Stimulated activated CD4-positive, alpha-beta T cell treated with anti-CD3 and anti-CD28 coated beads, Interleukin-12 subunit alpha, Interleukin-12 subunit beta, amount 100 ng/mL, for 24 hours (primary cell): ENCODE data around the gene CTXND2.
"Not testable (repeated sequence)": the region's sequence is repeated elsewhere in the genome, so short reads cannot be mapped to it uniquely, and the experiment has no call there.

Experiments
- DNase-seq, 2 experiments: peaks; one replicate each; pipeline ENCODE4 v3.0.0-alpha.2; 2020; ENCODE audit warnings: low read depth in 2 of 2

CTXND2 gene

DNA sequence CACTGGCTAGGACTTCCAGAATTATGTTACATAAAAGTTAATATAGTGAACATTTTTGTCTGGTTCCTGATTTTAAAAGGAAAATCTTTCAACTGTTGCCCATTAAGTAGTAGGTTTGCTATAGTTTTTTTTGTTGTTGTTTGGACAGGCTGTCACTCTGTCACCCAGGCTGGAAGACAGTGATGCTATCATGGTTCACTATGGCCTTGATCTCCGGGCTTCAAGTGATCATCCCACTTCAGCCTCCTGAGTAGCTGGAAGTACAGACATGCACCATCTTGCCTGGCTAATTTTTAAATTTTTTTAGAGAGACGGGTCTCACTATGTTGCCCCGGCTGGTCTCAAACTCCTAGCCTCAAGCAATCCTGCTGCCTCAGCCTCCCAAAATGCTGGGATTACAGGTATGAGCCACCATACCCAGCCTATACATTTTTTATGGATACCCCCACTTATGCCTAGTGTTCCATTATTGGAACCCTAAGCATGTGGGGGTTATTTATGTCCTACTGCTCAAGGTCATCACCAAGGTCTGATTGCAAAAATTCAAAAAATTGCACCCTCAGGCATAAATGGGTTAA, 6.5 kb downstream of the CTXND2 start:
- no peak for DNase-seq

DNA sequence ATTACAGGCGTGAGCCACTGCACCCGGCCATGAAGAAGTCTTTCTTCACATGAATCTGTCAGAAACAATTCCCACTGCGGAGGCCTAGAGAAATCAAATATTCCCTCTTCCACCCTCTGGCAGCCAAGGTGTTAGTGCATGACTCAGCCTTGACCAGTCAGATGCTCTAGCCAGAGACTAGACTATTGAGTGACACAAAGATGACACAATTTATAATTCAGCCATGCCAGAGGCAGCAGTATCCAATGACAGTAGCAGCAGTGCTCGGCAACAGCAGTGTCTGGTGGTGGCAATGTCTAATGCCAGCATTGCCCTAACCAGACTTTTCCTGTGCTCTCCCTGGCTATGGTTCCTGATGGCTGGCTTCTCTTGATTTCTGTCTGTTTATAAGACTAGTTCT, 8.7 kb downstream of the CTXND2 start:
- no peak for DNase-seq

DNA sequence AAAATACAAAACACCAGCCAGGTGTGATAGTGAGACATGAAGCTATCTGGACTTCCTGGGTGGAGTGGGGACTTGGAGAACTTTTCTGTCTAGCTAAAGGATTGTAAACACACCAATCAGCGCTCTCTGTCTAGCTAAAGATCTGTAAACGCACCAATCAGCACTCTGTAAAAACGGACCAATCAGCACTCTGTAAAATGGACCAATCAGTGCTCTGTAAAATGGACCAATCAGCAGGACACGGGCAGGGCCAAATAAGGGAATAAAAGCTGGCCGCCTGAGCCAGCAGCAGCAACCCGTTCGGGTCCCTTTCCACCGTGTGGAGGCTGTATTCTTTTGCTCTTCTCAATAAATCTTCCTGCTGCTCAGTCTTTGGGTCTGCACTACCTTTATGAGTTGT, 12.9 kb downstream of the CTXND2 start:
- DNase-seq, result not testable (repeated sequence)

DNA sequence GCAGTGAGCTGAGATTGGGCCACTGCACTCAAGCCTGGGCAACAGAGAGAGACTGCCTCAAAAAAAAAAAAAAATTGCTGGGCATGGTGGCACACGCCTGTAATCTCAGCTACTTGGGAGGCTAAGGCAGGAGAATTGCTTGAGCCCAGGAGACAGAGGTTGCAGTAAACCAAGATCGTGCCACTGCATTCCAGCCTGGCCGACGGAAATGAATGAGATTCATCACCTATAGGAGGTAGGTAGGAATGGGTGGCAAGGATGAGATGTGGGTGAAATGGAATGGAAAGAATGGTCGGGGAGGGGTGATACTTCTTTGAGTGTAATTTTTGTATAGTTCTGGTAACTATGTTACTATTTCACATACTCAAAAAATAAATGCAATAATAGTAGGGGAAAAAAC, 15.4 kb downstream of the CTXND2 start:
- DNase-seq, result no peak

DNA sequence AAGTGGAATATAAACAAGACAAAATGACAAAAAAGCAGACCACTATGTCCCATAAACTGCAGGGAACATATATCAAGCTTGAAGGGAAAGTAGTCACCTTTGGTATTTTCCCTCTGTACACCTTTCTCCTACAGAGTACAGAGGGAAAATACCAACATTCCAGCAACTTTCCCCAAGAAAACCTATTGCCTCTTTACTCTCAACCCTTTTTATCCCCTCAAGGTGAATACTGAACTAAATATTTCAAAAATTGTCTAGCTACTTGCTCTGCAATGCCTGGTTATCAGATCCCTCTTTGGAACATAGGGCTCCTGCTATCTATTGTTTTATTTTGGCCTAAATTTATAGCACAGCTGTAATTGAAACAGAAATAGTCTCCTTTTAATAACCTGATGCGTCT, 15.8 kb downstream of the CTXND2 start:
- DNase-seq, result no peak

DNA sequence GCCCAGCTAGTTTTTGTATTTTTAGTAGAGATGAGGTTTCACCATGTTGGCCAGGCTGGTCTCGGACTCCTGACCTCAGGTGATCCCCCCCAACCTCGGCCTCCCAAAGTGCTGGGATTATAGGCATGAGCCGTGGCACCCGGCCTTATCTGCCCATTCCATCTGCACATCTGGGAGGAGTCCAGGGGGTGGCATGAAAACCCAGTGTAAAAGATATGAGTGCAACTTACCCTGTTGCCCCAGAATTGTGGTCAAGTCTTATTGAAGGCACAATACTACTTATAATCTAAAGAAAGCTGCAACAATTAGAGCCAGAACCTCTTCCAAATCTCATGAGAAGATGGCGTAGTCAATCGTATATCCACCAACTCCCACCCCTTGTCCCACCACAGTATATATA, 18.4 kb downstream of the CTXND2 start:
- no peak for DNase-seq

DNA sequence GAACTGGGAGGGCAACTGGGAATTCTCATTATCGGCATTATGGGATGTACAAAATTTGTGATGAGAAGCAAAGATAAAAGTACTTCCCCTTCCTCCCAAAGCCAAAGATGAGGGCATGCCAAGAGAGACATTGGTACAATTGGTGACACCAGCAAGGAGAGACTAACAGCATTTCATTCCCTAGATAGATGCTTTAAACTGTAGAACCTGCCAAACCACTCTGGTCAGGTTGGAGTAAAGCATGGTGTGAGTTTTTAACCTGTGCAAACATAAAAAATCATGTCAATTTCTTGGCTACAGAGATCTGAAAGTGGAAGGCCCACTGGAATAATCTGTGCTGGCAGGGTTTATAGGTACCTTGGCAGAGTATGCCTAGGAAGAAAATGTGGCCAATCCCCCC, 19.4 kb downstream of the CTXND2 start:
- no peak for DNase-seq

DNA sequence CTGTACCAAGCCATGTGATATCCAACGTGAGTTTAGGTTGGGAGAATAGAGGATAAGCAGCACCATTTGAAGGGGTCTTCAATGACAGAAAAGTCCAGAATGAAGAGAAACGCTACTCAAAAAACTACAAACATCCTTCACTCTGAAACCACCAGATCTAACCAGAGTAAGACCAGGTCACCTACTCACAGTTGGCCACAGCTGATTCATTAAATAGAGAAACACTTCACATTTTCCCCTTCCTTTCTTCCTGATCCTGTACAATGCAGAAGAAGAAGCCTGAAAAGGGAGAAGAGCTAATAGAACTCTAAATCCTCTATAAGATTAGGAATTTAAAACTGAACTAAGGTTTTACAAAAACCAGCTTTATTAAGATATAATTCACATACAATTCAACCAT, 19.9 kb downstream of the CTXND2 start:
- no peak for DNase-seq

DNA sequence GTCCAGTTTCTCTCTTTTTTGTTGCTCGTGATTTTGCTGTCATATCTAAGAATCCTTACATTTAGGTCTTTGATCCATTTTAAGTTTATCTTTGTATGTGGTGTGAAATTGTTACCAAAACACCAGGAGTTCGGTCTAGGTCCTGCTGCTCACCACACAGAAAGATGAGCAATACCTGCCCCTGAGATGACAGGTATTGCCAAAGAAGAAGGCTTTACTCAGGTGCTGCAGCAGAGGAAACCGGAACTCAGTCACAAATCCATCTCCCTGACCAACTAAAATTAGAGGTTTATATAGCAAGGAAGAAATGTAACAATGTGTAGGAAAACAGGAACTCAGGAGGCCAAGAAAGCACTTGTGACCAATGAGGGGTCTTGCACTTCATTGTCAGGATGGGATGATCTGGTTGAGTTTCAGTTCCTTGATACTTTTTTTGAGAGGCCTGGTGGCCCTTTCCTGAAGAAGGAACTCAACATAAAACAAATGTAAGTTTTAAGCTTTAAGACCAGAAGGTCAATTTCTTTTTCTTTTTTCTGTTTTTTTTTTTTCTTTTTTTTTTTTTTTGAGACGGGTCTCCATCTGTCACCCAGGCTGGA, 22.7 kb downstream of the CTXND2 start:
- DNase-seq, result no peak

DNA sequence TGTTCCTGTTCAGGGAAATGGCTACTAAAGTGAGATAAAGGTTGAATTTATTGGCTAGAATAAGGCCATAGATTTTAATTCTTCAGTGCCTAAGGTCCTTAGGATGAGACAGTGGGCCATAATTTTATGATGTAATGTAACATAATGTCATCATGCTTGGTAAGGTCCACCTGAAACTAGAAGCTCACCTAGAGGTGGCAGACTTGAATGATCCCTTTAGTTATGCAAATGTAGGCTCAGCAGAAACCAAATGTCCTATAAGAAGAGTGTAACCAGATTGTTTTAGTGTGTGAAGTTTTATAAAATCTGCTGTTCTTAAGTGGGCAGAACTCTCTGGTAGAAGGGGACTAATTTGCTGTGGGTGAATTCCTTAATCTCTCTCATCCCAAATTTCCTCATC, 25.7 kb downstream of the CTXND2 start:
- no peak for DNase-seq

DNA sequence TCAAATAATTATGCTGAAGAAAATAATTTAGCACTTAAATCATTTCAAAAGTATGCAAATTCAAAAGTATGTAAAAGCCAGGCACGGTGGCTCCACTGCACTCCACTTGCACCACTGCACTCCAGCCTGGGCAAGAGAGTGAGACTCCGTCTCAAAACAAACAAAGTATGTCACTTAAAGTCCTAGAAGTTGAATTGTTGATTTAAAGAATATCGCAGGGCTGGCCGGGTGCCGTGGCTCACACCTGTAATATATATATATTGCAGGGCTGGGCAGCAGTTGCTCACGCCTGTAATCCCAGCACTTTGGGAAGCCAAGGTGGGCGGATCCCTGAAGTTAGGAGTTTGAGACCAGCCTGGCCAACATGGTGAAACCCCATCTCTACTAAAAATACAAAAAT, 30.5 kb downstream of the CTXND2 start:
- no peak for DNase-seq

DNA sequence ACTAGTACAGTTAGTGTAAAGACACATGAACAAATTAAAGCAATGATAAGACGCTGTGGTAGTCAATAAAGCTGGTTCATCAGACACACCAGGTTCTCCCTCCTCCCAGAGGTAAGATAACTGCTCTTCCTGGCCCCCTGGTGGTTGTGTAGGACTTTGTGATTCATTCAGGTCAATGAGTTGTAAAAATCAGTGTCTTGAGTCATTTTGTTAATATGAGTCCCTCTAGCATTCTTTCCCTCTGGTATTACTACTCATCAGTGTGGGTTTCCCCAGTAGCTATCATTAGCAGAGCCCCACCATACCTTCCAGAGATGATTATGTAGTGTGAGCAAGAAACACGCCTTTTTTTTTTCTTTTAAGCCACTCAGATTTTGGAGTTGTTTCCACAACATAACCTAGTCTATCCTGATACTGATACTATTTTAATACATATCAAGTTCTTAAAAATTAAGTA, 35.6 kb downstream of the CTXND2 start:
- peak; percentile 56 to 76 for DNase-seq

DNA sequence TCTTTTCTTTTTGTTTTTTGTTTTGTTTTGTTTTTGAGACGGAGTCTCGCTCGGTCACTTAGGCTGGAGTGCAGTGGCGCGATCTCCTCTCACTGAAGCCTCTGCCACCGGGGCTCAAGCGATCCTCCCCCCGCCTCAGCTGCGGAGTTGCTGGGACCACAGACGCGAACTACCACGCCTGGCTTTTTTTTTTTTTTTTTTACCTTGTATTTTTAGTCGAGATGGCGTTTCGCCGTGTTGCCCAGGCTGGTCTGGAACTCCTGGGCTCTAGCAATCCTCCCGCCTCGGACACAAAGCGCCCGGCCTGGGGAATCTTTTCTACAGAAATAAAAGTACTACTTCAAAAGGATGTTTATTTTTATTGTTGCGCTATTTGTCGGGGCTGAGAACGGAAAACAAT, 38.1 kb downstream of the CTXND2 start:
- DNase-seq, result no peak

DNA sequence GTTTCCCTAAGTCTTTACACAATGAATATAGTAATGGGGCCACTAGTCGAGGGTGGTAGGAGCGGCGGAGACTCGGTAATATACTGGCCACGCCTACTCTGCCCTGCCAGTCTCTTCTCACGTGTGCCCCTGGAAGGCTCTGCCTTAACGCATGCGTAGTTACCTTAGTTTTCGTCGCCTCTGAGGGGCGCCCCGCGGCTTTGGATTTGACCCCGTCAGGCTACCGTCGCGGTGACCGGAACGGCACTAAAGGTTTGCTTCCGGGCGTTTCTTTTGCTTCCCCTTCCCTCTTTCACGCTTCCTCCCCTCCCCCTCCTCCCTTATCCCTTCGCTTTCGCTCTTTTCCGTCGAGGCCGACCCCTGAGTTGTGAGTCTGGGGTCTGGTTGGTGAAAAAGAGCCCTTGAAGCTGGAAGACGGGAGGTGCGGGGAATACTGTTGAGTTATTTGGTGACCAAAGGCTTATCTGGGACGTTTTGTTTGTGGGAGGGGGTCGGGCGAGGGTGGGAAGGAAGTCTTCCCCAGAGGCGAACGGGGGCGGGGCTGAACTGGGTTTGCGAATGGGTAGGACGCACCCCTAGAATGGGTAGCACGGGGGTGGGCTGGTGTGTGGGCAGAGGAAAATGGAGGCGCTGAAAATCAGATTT, 39.3 kb downstream of the CTXND2 start, which contains the start of gene SETDB1:
SETDB1 (plus strand) TSS at position 267 of the 645 bp plus-strand sequence. CDS start 1,352 bp downstream, outside the sequence.
- DNase-seq, result peak; percentile 89 to 93

DNA sequence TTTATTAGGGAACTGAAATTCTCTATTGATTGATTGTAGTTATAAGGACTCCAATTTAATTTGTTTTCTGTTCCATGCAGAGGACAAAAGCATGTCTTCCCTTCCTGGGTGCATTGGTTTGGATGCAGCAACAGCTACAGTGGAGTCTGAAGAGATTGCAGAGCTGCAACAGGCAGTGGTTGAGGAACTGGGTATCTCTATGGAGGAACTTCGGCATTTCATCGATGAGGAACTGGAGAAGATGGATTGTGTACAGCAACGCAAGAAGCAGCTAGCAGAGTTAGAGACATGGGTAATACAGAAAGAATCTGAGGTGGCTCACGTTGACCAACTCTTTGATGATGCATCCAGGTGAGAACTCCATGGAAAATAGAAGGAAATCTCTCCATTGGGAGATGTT, 40.7 kb downstream of the CTXND2 start:
- DNase-seq, result no peak

DNA sequence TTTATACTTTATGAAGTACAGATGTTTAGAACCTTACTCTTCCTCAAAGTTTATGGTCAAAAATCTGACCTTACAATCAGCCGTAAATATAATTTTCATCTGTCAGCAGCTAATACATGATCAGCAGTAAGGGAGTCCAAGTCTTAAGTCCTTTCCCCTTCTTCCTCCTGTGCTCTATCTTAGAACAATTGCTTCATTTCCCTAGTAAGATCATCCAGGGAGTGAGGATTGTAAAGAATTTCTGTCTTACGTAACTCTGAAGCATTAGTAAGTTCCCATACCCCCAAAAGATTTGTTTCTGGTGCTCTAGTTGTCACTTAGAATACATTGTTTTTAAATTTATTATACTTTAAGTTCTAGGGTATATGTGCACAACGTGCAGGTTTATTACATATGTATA, 41.4 kb downstream of the CTXND2 start:
- DNase-seq, result no peak

DNA sequence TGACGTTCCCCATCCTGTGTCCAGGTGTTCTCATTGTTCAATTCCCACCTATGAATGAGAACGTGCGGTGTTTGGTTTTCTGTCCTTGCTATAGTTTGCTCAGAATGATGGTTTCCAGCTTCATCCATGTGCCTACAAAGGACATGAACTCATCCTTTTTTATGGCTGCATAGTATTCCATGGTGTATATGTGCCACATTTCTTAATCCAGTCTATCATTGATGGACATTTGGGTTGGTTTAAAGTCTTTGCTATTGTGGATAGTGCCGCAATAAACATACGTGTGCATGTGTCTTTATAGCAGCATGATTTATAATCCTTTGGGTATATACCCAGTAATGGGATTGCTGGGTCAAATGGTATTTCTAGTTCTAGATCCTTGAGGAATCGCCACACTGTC, 41.8 kb downstream of the CTXND2 start:
- DNase-seq, result not testable (repeated sequence)

DNA sequence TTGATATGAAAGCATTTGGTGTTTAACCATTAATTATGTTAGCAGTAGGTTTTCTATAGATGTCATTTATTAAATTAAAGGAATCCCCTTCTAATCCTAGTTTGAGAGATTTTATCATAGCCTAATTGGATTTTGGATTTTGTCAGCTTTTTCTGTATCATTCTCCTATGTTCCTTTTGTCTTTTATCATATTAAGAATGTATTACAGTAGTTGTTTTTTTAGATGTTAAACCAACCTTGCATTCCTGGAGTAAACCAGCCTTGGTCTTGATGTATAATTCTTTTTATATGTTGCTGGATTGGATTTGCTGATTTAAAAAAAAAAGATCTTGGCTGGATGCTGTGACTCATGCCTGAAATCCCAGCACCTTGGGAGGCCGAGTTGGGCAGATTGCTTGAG, 44.8 kb downstream of the CTXND2 start:
- no peak for DNase-seq

DNA sequence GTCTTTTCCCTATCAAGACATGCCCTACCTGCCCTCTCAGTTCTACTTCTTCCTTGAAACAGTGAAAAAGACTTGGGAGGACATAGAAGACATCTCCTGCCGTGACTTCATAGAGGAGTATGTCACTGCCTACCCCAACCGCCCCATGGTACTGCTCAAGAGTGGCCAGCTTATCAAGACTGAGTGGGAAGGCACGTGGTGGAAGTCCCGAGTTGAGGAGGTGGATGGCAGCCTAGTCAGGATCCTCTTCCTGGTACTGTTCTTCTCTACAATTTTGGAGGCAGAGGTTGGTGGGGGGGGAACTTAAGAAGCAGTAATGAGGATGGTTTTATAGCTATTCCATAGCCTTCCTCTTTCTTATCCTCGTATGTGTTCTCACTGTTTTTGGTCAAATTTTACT, 57.9 kb downstream of the CTXND2 start:
- DNase-seq, result no peak

DNA sequence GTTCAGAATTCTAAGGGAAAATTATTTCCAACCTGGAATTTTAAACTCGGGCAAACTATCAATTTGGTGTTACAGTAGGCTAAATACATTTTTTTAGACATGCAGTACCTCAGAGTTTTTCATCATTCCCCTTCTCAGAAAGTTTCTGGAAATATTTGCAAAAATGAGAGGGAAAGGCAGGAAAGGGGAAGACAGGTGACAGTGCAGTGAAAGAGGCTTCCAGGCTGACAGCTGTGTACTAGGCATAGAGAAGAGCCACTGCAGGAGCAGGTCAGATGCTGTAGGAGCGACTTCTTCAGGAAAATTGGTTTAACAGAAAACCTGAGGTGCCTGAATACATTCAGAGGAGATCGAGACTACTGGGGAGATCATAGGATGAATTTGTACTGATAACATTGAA, 67.8 kb downstream of the CTXND2 start:
- DNase-seq, result no peak

DNA sequence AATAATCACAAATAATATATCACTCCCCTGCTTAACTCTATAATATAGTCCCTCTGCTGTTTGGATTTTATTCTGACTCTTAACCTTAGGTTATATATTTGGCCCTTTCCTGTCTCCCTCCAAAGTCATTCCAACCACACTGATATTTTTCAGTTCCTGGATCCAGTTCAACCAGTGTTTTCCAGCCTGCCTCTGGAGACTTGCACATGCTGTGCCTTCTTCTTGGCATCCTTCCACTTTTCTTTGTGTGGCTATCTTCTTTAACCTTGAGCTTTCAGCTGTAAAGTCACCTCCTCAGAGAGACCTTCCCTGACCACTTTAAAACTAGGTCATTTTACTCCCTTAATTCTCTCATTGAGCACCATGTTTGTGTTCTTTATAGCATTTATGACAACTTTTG, 68.3 kb downstream of the CTXND2 start:
- DNase-seq, result no peak

DNA sequence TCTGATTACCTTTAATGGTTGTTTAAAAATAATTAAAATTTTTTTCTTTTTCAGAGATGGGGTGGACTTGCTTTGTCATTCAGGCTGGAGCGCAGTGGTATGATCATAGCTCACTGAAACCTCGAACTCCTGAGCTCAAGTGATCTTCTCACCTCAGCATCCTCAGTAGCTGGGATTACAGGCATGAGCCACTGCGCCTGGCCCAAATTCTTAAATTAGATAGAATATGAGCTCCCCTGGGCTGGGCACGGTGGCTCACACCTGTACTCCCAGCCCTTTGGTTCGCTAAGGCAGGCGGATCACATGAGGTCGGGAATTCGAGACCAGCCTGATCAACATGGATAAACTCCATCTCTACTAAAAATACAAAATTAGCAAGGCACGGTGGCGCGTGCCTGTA, 70.7 kb downstream of the CTXND2 start:
- DNase-seq, result no peak

DNA sequence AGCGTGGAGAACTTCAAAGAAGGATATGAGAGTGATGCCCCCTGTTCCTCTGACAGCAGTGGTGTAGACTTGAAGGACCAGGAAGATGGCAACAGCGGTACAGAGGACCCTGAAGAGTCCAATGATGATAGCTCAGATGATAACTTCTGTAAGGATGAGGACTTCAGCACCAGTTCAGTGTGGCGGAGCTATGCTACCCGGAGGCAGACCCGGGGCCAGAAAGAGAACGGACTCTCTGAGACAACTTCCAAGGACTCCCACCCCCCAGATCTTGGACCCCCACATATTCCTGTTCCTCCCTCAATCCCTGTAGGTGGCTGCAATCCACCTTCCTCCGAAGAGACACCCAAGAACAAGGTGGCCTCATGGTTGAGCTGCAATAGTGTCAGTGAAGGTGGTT, 73.7 kb downstream of the CTXND2 start:
- no peak for DNase-seq
